BE2C (cell line): ENCODE results near the gene PNKP.

ENCODE experiments used
- DNase-seq: peaks from one replicate; pipeline ENCODE4 v3.0.0-alpha.2; 2020
- H3K27me3 ChIP-seq: fragments of 250-450 bp; sonication (Bioruptor Pico); 2 replicates; pipeline ENCODE4 v1.5.1; 2020; ENCODE audit warnings: mild to moderate bottlenecking
- H3K36me3 ChIP-seq: fragments of 250-450 bp; sonication (Bioruptor Pico); 2 replicates; pipeline ENCODE4 v1.5.1; 2020; ENCODE audit warnings: mild to moderate bottlenecking
- H3K4me1 ChIP-seq: fragments of 250-450 bp; sonication (Bioruptor Pico); 2 replicates; pipeline ENCODE4 v1.5.1; 2020
- H3K4me3 ChIP-seq: 2 replicates; pipeline ENCODE4 v1.5.1; 2011; ENCODE audit warnings: low read depth, low read length
- H3K9me3 ChIP-seq: fragments of 250-450 bp; sonication (Bioruptor Pico); 2 replicates; pipeline ENCODE4 v1.5.1; 2020
- CTCF ChIP-seq: IDR thresholded peaks from 2 replicates; pipeline ENCODE4 v1.5.1; 2012; ENCODE audit warnings: mild to moderate bottlenecking, low read depth, low read length

Gene PNKP

GRCh38 chr19:49863254-49863934 is 4.0 kb downstream of the PNKP start:
- DNase-seq = no peak
- Histone ChIP-seq H3K4me1 (peaks cover 25% of the 10 kb centered on the region), H3K36me3 (peaks cover 69% of the 10 kb centered on the region), H3K27me3 (no peaks in the 10 kb centered on the region), H3K4me3 (no peak overlapping the region), H3K9me3 (no peaks in the 10 kb centered on the region; the same call in 1 of the 2 replicates)
- TF ChIP-seq CTCF = no peak

GRCh38 chr19:49862391-49863253 is 4.8 kb downstream of the PNKP start:
- H3K36me3 ChIP-seq = peaks cover 76% of the 10 kb centered on the region
- H3K4me1 ChIP-seq = peaks cover 25% of the 10 kb centered on the region
- peak; percentile 72 for DNase-seq

DNA sequence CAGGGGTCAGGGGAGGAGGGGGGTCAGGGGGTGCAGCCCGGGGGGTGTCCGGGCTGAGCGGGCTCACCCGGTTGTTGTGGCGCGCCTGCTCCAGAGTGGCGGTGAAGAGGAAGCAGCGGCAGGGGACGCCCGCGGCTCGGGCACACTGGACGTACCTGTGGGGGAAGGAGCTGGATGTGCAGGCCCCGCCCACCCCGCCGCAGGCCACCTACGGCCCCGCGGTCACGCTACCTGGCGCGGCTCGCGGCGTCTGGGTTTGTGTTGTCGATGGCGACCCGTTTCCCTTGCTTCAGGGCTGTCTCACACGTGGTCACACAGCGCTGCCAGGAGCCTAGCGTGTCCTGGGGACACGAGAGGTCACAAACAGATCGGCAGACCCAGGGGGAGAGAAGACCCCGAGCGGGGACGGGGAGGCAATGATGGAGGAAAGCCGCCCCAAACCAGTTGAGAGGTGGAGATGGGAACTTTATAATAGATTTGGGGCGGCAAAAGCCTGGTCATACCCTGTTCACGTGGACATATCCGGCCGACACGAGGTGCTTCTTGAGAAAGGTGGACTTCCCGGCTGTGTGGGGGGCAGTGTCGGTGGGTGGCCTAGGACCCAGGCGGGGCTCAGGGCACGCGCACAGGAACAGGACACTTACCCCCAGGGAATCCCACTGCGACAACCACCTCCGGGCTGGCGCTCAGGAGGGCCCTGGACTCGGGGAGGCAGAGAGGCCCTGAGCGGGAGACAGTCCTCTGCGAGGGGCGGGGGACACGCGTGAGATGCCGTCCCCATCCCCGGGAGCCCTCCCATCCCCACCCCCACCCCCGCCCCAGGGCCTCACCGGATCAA is 5.6 kb downstream of the PNKP start:
- no peak for DNase-seq
- H3K9me3 ChIP-seq = no peaks in the 10 kb centered on the region; the same call in 1 of the 2 replicates
- H3K36me3 ChIP-seq = peaks cover 85% of the 10 kb centered on the region
- H3K4me1 ChIP-seq = peaks cover 25% of the 10 kb centered on the region
- no peaks in the 10 kb centered on the region for H3K27me3 ChIP-seq
- H3K4me3 ChIP-seq = no peak overlapping the region
- no peak for TF ChIP-seq CTCF

More at GRCh38 chr19:49862391-49863253, 4.8 kb downstream of the PNKP start:
- Histone ChIP-seq H3K9me3 (no peaks in the 10 kb centered on the region; the same call in 1 of the 2 replicates), H3K4me3 (no peak overlapping the region), H3K27me3 (no peaks in the 10 kb centered on the region)
- peak; percentile 38 for TF ChIP-seq CTCF

DNA sequence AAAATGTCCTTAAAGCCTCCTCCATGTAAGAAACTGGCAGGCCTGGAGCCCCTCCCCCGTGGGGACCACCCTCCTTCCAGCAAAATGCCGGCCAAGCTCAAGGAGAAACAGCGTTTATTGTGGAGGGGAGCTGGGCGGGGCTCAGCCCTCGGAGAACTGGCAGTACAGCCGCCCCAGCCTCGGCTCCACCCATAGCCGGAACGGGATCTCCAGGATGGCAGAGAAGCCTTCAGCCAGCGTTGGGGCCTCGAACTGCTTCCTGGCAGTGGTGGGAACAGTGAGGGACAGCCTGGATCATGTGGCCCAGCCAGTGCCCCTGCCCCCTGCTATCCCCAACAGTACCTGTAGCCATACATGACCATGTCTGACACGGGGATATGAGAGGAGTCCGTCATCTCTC is 6.3 kb downstream of the PNKP start:
- Histone ChIP-seq H3K4me1 (peaks cover 19% of the 10 kb centered on the region), H3K4me3 (no peak overlapping the region), H3K27me3 (no peaks in the 10 kb centered on the region), H3K36me3 (peaks cover 86% of the 10 kb centered on the region), H3K9me3 (no peaks in the 10 kb centered on the region; the same call in 1 of the 2 replicates)
- no peak for DNase-seq
- TF ChIP-seq CTCF = no peak

DNA sequence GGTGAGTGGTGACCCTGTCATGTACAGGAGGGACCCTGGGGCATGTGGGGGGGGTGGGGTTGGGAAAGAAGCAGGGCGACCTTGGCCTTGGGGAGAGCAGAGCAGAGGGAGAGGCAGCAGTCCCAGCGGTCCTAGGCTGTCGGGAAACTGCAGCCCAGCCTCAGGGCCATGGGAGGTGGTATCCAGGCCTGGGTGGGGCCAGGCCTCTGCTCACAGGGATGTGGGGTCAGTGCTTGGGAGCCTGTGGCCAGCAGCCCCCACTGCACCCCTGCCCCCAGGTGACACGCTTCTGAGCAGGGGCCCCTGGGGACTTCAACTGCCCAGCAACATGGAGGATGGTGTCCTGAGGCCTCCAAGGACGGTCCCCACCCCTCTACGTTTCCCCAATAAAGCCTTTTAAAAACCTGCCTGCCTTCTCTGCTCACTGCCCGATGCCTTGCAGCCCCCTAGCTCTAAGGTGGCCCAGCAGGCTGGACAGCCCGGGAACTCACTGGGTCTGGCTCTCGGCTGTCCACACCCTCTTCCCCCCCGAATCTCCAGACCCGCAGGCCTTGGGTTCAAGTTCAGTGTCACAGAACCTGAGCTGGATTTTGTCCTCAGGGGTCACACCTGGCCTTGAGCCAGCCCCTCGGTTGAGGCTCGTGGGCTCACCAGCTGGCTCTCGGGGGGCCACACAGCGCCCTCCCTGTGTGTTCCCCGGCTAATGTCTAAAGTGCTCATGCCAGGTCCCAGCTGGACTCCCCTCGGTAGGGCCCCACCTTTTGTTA is 6.9 kb downstream of the PNKP start:
- no peaks in the 10 kb centered on the region; the same call in 1 of the 2 replicates for H3K9me3 ChIP-seq
- no peak overlapping the region for H3K4me3 ChIP-seq
- H3K36me3 ChIP-seq = peaks cover 90% of the 10 kb centered on the region
- TF ChIP-seq CTCF = no peak
- H3K27me3 ChIP-seq = no peaks in the 10 kb centered on the region
- H3K4me1 ChIP-seq = peaks cover 14% of the 10 kb centered on the region
- no peak for DNase-seq
